ENCODE data around the gene PANX1.
"Not testable (repeated sequence)": the region's sequence is repeated elsewhere in the genome, so short reads cannot be mapped to it uniquely, and the experiment has no call there.

PANX1 gene

GRCh38 chr11:94128746-94129511 lies at the start of gene PANX1:
PANX1 (plus strand) TSS chr11:94128841; CDS start chr11:94129313, 472 bp downstream.
- peak; percentile 69 for DNase-seq (ENCODE audit: insufficient read length, low spot score)
- peak; percentile 80 for FAIRE-seq

- FAIRE-seq = no peak
- DNase-seq (ENCODE audit: insufficient read length, low spot score) = no peak
These were observed 44.5 kb upstream of the PANX1 start for GRCh38 chr11:94084164-94084563.

- FAIRE-seq (no peak), DNase-seq (ENCODE audit: insufficient read length, low spot score) (no peak)
These were observed 39.7 kb upstream of the PANX1 start for GRCh38 chr11:94088906-94089305.

- DNase-seq (ENCODE audit: insufficient read length, low spot score) (no peak), FAIRE-seq (no peak)
These were observed 39.3 kb upstream of the PANX1 start for GRCh38 chr11:94089341-94089740.

- DNase-seq (ENCODE audit: insufficient read length, low spot score) (no peak), FAIRE-seq (no peak)
These were observed 38.2 kb upstream of the PANX1 start for GRCh38 chr11:94090401-94090800.

- FAIRE-seq (no peak), DNase-seq (ENCODE audit: insufficient read length, low spot score) (no peak)
These were observed 37.5 kb upstream of the PANX1 start for GRCh38 chr11:94091091-94091490.

GRCh38 chr11:94100253-94100652 lies 28.4 kb upstream of the PANX1 start:
- DNase-seq (ENCODE audit: insufficient read length, low spot score) (no peak), FAIRE-seq (no peak)

- FAIRE-seq (no peak), DNase-seq (ENCODE audit: insufficient read length, low spot score) (no peak)
These were observed 25.2 kb upstream of the PANX1 start for GRCh38 chr11:94103471-94103870.

- no peak for FAIRE-seq
These were observed 23.9 kb upstream of the PANX1 start for GRCh38 chr11:94104734-94105133.

GRCh38 chr11:94106716-94107115 lies 21.9 kb upstream of the PANX1 start:
- DNase-seq (ENCODE audit: insufficient read length, low spot score) (no peak), FAIRE-seq (no peak)

More at GRCh38 chr11:94104734-94105133, 23.9 kb upstream of the PANX1 start:
- no peak for DNase-seq (ENCODE audit: insufficient read length, low spot score)

GRCh38 chr11:94107363-94107762 lies 21.3 kb upstream of the PANX1 start:
- DNase-seq (ENCODE audit: insufficient read length, low spot score) (no peak), FAIRE-seq (no peak)

GRCh38 chr11:94111241-94111640 lies 17.4 kb upstream of the PANX1 start:
- no peak for DNase-seq (ENCODE audit: insufficient read length, low spot score)
- FAIRE-seq = no peak

- DNase-seq (ENCODE audit: insufficient read length, low spot score) (no peak), FAIRE-seq (no peak)
These were observed 17.0 kb upstream of the PANX1 start for GRCh38 chr11:94111660-94112059.

- no peak for FAIRE-seq
These were observed 16.3 kb upstream of the PANX1 start for GRCh38 chr11:94112206-94112953.

GRCh38 chr11:94117197-94117574 lies 11.5 kb upstream of the PANX1 start:
- FAIRE-seq (no peak), DNase-seq (ENCODE audit: insufficient read length, low spot score) (no peak)

More at GRCh38 chr11:94112206-94112953, 16.3 kb upstream of the PANX1 start:
- DNase-seq (ENCODE audit: insufficient read length, low spot score) = no peak

- DNase-seq (ENCODE audit: insufficient read length, low spot score) (no peak), FAIRE-seq (no peak)
These were observed 10.8 kb upstream of the PANX1 start for GRCh38 chr11:94117871-94118270.

GRCh38 chr11:94119676-94120075 lies 9.0 kb upstream of the PANX1 start:
- FAIRE-seq; DNase-seq (ENCODE audit: insufficient read length, low spot score): not testable (repeated sequence)

GRCh38 chr11:94120516-94120915 lies 8.1 kb upstream of the PANX1 start:
- not testable (repeated sequence) for FAIRE-seq; DNase-seq (ENCODE audit: insufficient read length, low spot score)

- FAIRE-seq (no peak), DNase-seq (ENCODE audit: insufficient read length, low spot score) (no peak)
These were observed 7.7 kb upstream of the PANX1 start for GRCh38 chr11:94120946-94121345.

- DNase-seq (ENCODE audit: insufficient read length, low spot score) (no peak), FAIRE-seq (no peak)
These were observed 3.1 kb upstream of the PANX1 start for GRCh38 chr11:94125407-94126115.

- peak; percentile 18 for FAIRE-seq
- DNase-seq (ENCODE audit: insufficient read length, low spot score) = no peak
These were observed 1.0 kb upstream of the PANX1 start for GRCh38 chr11:94127638-94128037.
